ENCODE results near the gene SERPINF2. TPM values are rescaled to one million over a fixed set of nuclear protein-coding genes. Genes with fewer than 3 reads are reported as not detected.

Gene SERPINF2
- total RNA-seq, 1 experiment from 2014 or later = 59.9 TPM

GRCh38 chr17:1779571-1780131, 37.0 kb downstream of the SERPINF2 start:
- Mint-ChIP-seq H3K27ac (ENCODE audit: unreplicated experiment) (no peak overlapping the region), H3K4me3 (ENCODE audit: unreplicated experiment) (no peak overlapping the region), H3K36me3 (ENCODE audit: insufficient read depth, unreplicated experiment) (peaks cover 90% of the 10 kb centered on the region), H3K27me3 (ENCODE audit: insufficient read depth, unreplicated experiment) (no peaks in the 10 kb centered on the region), H3K9me3 (ENCODE audit: unreplicated experiment) (no peaks in the 10 kb centered on the region), H3K4me1 (ENCODE audit: low read depth, unreplicated experiment) (no peaks in the 10 kb centered on the region)
- Histone ChIP-seq H3K9me3 (no peaks in the 10 kb centered on the region), H3K27me3 (replicated peaks; ENCODE audit: control insufficient read depth, insufficient read depth, low read length) (no peaks in the 10 kb centered on the region), H3K36me3 (ENCODE audit: control insufficient read depth, insufficient read depth, low read length) (no peaks in the 10 kb centered on the region; the same call in none of the 2 replicates), H3K4me1 (peaks cover 4% of the 10 kb centered on the region; the same call in 1 of the 2 replicates), H3K4me3 (ENCODE audit: low read depth, low read length) (no peak overlapping the region)
- POLR2A ChIA-PET = no interaction called here
- no peak for DNase-seq
- BruUV-seq (replicated peaks) = TSS peak; percentile 24
- CTCF ChIA-PET = no interaction called here
- intact Hi-C loops (cut with micrococcal nuclease; ENCODE audit: unreplicated experiment) = no loop called here
- TF ChIP-seq CTCF (IDR thresholded peaks at IDR 0.05; ENCODE audit: insufficient read depth in 1 of 2, low read depth in 1 of 2, low read length in 1 of 2, severe bottlenecking in 1 of 2, unreplicated experiment in 1 of 2) = no peak

- TF ChIP-seq CTCF (IDR thresholded peaks at IDR 0.05; ENCODE audit: insufficient read depth in 1 of 2, low read depth in 1 of 2, low read length in 1 of 2, severe bottlenecking in 1 of 2, unreplicated experiment in 1 of 2) = no peak
- peaks cover 2% of the 10 kb centered on the region for H3K36me3 ChIP-seq (ENCODE audit: control insufficient read depth, insufficient read depth, low read length)
- ChIA-PET POLR2A (interaction anchor here (2.6 kb wide), 1 partner anchor 65 kb away, joined by 16 read pairs; no protein-coding TSS in a partner anchor), CTCF (interaction anchor here (0.7 kb wide), 2 partner anchors 9 to 72 kb away, joined by 4 to 6 read pairs; partner anchors contain the start of gene TLCD2)
- H3K4me1 ChIP-seq = peaks cover 4% of the 10 kb centered on the region; the same call in 1 of the 2 replicates
- no peaks in the 10 kb centered on the region for H3K9me3 ChIP-seq
- H3K27me3 ChIP-seq (replicated peaks; ENCODE audit: control insufficient read depth, insufficient read depth, low read length) = no peaks in the 10 kb centered on the region
- no peak overlapping the region for H3K4me3 ChIP-seq (ENCODE audit: low read depth, low read length)
- Mint-ChIP-seq H3K4me3 (ENCODE audit: unreplicated experiment) (no peak overlapping the region), H3K27ac (ENCODE audit: unreplicated experiment) (no peak overlapping the region), H3K36me3 (ENCODE audit: insufficient read depth, unreplicated experiment) (peaks cover 72% of the 10 kb centered on the region), H3K4me1 (ENCODE audit: low read depth, unreplicated experiment) (no peaks in the 10 kb centered on the region), H3K27me3 (ENCODE audit: insufficient read depth, unreplicated experiment) (no peaks in the 10 kb centered on the region), H3K9me3 (ENCODE audit: unreplicated experiment) (no peaks in the 10 kb centered on the region)
- BruUV-seq (replicated peaks) = no TSS peak
- no peak for DNase-seq
- intact Hi-C loops (cut with micrococcal nuclease; ENCODE audit: unreplicated experiment) = no loop called here
Observed at GRCh38 chr17:1782171-1782567, 39.5 kb downstream of the SERPINF2 start.

GRCh38 chr17:1783271-1783670, 40.6 kb downstream of the SERPINF2 start:
- ChIA-PET POLR2A (interaction anchor here (0.9 to 2.6 kb wide), 3 partner anchors 13 to 66 kb away, joined by 3 to 16 read pairs (median 3); no protein-coding TSS in a partner anchor), CTCF (interaction anchor here (0.5 to 2.7 kb wide), 19 partner anchors 13 to 133 kb away, joined by 3 to 40 read pairs (median 4); partner anchors contain the start of genes RILP, SERPINF1, SERPINF2 and TLCD2)
- Mint-ChIP-seq H3K36me3 (ENCODE audit: insufficient read depth, unreplicated experiment) (peaks cover 61% of the 10 kb centered on the region), H3K27ac (ENCODE audit: unreplicated experiment) (peak overlapping the region; percentile 44), H3K4me1 (ENCODE audit: low read depth, unreplicated experiment) (no peaks in the 10 kb centered on the region), H3K9me3 (ENCODE audit: unreplicated experiment) (no peaks in the 10 kb centered on the region), H3K4me3 (ENCODE audit: unreplicated experiment) (no peak overlapping the region), H3K27me3 (ENCODE audit: insufficient read depth, unreplicated experiment) (no peaks in the 10 kb centered on the region)
- DNase-seq = no peak
- no peaks in the 10 kb centered on the region for H3K9me3 ChIP-seq
- H3K4me1 ChIP-seq = peaks cover 4% of the 10 kb centered on the region; the same call in 1 of the 2 replicates
- no peak overlapping the region for H3K4me3 ChIP-seq (ENCODE audit: low read depth, low read length)
- intact Hi-C loops (cut with micrococcal nuclease; ENCODE audit: unreplicated experiment) = no loop called here
- H3K36me3 ChIP-seq (ENCODE audit: control insufficient read depth, insufficient read depth, low read length) = peaks cover 2% of the 10 kb centered on the region
- no TSS peak for BruUV-seq (replicated peaks)
- H3K27me3 ChIP-seq (replicated peaks; ENCODE audit: control insufficient read depth, insufficient read depth, low read length) = no peaks in the 10 kb centered on the region
- no peak for TF ChIP-seq CTCF (IDR thresholded peaks at IDR 0.05; ENCODE audit: insufficient read depth in 1 of 2, low read depth in 1 of 2, low read length in 1 of 2, severe bottlenecking in 1 of 2, unreplicated experiment in 1 of 2)
